Neural crest cell (in vitro differentiated cells): Measurements from ENCODE around the gene TASOR. TPM values are rescaled to one million over a fixed set of nuclear protein-coding genes. Genes with fewer than 3 reads are reported as not detected.
A peak's percentile ranks its signal among the peaks of the same experiment; 100 is the strongest.

ENCODE experiments used
- DNase-seq: peaks from one replicate; pipeline ENCODE4 v3.0.0; 2021; ENCODE audit warnings: low read depth, mixed read lengths, low spot score
- H3K27ac Mint-ChIP-seq: one replicate; pipeline ENCODE4 v1.8.0; 2021; ENCODE audit warnings: mild to moderate bottlenecking, mixed read lengths; ENCODE audit not compliant: unreplicated experiment
- H3K27me3 Mint-ChIP-seq: 2 replicates; pipeline ENCODE4 v1.8.0; 2021; ENCODE audit warnings: low read depth, mild to moderate bottlenecking, mixed read lengths
- H3K36me3 Mint-ChIP-seq: 2 replicates; pipeline ENCODE4 v1.8.0; 2021; ENCODE audit warnings: low read depth, mild to moderate bottlenecking, mixed read lengths
- H3K4me1 Mint-ChIP-seq: 2 replicates; pipeline ENCODE4 v1.8.0; 2021; ENCODE audit warnings: mixed read lengths
- H3K4me3 Mint-ChIP-seq: one replicate; pipeline ENCODE4 v1.8.0; 2021; ENCODE audit warnings: mild to moderate bottlenecking, mixed read lengths
- H3K9me3 Mint-ChIP-seq: 2 replicates; pipeline ENCODE4 v1.8.0; 2021; ENCODE audit warnings: mixed read lengths
- total RNA-seq: library from RNA; stranded (reverse); gene quantifications from 2 replicates; pipeline ENCODE4 v1.2.1, GENCODE V29; 2021
- TF ChIP-seq, protein P1 (sequence below): fragments of 200-600 bp; sonication (generic); conservative IDR thresholded peaks from 2 replicates; pipeline ENCODE4 v1.5.0; 2021; ENCODE audit warnings: antibody characterized with exemption, mild to moderate bottlenecking

The TASOR gene
- total RNA-seq, 1 donor from 2014 or later: 62.7 TPM

DNA sequence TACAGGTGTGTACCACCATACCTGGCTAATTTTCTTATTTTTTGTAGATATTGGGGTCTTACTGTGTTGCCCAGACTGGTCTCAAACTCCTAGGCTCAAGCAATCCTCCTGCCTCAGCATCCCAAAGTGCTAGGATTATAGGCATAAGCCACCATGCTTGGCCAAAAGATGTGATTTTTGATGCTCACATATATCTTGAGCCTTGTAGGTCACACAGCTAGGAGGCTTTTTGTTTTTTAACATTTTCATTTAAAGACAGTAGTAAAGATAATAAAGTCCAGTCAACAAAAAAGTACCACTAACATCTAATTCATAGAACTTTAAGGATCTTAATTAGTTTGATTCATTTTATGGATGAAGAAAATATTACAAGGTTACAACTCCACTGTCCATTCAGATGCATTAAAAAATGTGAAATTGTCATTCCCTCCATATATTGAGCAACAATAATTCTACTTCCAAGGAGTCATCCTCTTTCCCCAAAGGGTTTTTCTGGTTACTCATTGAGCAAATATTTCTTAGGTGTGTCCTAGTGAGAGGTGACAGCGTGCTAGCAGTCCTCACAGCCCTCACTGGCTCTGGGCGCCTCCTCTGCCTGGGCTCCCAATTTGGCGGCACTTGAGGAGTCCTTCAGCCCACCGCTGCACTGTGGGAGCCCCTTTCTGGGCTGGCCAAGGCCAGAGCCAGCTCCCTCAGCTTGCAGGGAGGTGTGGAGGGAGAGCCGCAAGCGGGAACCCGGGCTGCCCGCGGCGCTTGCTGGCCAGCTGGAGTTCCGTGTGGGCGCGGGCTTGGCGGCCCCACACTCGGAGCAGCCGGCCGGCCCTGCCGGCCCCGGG is 8.3 kb upstream of the TASOR start:
- Mint-ChIP-seq H3K9me3 (no peaks in the 10 kb centered on the region), H3K27me3 (no peaks in the 10 kb centered on the region)
- TF ChIP-seq, protein P1, sequence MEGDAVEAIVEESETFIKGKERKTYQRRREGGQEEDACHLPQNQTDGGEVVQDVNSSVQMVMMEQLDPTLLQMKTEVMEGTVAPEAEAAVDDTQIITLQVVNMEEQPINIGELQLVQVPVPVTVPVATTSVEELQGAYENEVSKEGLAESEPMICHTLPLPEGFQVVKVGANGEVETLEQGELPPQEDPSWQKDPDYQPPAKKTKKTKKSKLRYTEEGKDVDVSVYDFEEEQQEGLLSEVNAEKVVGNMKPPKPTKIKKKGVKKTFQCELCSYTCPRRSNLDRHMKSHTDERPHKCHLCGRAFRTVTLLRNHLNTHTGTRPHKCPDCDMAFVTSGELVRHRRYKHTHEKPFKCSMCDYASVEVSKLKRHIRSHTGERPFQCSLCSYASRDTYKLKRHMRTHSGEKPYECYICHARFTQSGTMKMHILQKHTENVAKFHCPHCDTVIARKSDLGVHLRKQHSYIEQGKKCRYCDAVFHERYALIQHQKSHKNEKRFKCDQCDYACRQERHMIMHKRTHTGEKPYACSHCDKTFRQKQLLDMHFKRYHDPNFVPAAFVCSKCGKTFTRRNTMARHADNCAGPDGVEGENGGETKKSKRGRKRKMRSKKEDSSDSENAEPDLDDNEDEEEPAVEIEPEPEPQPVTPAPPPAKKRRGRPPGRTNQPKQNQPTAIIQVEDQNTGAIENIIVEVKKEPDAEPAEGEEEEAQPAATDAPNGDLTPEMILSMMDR: no peak

DNA sequence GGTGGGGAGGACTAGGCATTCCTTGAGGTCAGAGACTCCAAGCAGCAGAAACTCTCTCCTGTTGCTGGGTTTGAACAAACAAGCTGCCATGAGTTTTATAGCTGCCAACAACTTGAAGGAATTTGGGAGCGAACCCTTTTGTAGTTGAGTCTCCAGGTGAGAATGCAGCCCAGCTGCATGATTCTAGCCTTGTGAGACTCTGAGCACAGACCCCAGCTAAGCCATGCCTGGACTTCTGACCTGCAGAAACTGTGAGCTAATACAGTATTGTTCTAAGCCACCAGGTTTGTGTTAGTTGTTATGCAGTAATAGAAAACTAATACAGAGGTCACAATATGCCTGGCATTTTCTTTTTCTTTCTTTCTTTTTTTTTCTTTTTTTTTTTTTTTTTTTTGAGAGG is 6.2 kb upstream of the TASOR start:
- DNase-seq: no peak
- H3K36me3 Mint-ChIP-seq: peaks cover 7% of the 10 kb centered on the region
- H3K27ac Mint-ChIP-seq: no peak overlapping the region
- H3K27me3 Mint-ChIP-seq: no peaks in the 10 kb centered on the region
- H3K4me3 Mint-ChIP-seq: no peak overlapping the region
- H3K4me1 Mint-ChIP-seq: peaks cover 8% of the 10 kb centered on the region
- TF ChIP-seq, protein P1: no peak
- H3K9me3 Mint-ChIP-seq: no peaks in the 10 kb centered on the region

More for the DNA sequence above, 8.3 kb upstream of the TASOR start:
- Mint-ChIP-seq H3K4me3 (no peak overlapping the region), H3K36me3 (no peaks in the 10 kb centered on the region), H3K27ac (no peak overlapping the region), H3K4me1 (peaks cover 8% of the 10 kb centered on the region)
- no peak for DNase-seq

GRCh38 chr3:56688191-56688590 is 5.1 kb upstream of the TASOR start:
- no peaks in the 10 kb centered on the region for H3K27me3 Mint-ChIP-seq
- H3K4me1 Mint-ChIP-seq: peaks cover 12% of the 10 kb centered on the region
- no peak for DNase-seq
- TF ChIP-seq, protein P1: no peak
- no peak overlapping the region for H3K27ac Mint-ChIP-seq
- peaks cover 14% of the 10 kb centered on the region for H3K36me3 Mint-ChIP-seq
- H3K9me3 Mint-ChIP-seq: peaks cover 5% of the 10 kb centered on the region
- H3K4me3 Mint-ChIP-seq: no peak overlapping the region

GRCh38 chr3:56684029-56684428 is 964 bp upstream of the TASOR start:
- TF ChIP-seq, protein P1: no peak
- H3K36me3 Mint-ChIP-seq: peaks cover 37% of the 10 kb centered on the region
- H3K27me3 Mint-ChIP-seq: no peaks in the 10 kb centered on the region
- H3K4me1 Mint-ChIP-seq: peaks cover 36% of the 10 kb centered on the region
- H3K4me3 Mint-ChIP-seq: peak overlapping the region; percentile 85
- H3K27ac Mint-ChIP-seq: no peak overlapping the region
- peaks cover 5% of the 10 kb centered on the region for H3K9me3 Mint-ChIP-seq
- DNase-seq: no peak

- H3K4me3 Mint-ChIP-seq: peak overlapping the region; percentile 98
- DNase-seq: peak; percentile 63
- no peaks in the 10 kb centered on the region for H3K27me3 Mint-ChIP-seq
- H3K4me1 Mint-ChIP-seq: peaks cover 43% of the 10 kb centered on the region
- peaks cover 45% of the 10 kb centered on the region for H3K36me3 Mint-ChIP-seq
- peak overlapping the region; percentile 99 for H3K27ac Mint-ChIP-seq
- TF ChIP-seq, protein P1: no peak
- peaks cover 5% of the 10 kb centered on the region for H3K9me3 Mint-ChIP-seq
These were observed 473 bp downstream of the TASOR start for GRCh38 chr3:56682462-56683121.
